Measurements from ENCODE around the gene MARCHF3.
"Not testable (repeated sequence)": the region's sequence is repeated elsewhere in the genome, so short reads cannot be mapped to it uniquely, and the experiment has no call there.

Gene MARCHF3

DNA sequence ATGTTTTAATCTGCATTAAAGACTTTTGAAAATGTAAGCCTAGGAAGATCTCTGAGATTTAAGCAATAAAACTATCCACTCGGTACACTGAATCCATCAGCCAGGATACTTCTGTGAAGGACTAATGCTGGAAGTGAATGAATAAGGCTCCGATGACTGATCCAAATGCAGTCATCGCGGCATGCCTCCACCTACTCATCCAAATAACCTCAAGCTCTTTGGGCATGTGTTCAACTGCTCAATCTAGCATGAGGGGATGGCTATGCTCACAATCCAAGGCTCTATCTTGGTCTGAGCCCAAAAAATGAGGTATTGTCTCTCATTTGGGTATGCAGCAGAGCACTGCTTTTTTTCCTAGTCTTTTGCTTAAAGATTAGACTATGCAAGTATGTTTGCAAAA lies 19.2 kb downstream of the MARCHF3 start:
- no peak for DNase-seq

DNA sequence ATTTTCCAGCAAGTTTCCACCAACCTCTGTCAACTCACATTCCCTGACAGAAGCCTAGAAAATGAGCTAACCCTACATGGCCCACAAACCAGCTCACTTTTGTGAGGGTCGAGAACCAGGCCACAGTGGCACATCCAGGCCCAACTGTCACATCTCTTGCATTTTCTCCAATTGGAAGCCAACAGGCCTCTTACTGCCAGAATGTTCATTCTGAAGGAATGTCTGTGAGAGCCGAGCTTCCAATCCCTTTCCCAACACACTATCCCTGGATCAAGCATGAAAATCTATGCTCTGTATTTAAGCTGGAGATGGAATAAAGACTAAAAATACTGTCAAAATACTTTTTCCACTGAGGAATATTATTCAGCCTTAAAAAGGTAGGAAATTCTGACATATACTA lies 20.0 kb downstream of the MARCHF3 start:
- no peak for DNase-seq

DNA sequence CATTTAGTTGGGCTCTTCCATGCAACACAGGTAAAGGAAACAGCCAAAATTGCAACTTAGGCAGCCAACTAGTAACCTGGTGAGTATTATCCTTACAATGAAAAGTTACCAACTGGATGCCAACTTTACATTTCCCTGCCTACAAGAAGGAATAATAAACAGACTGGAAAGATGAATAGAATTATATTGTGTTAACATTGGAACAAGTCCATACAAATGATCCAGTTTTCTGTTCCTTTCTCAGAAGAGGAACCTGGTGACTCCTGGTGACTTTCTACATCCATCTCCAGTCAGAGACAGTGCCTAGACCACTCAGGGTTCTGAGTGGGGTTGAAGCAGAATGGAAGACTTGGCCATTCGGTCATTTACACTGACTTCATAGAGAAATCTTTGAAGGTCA lies 20.6 kb downstream of the MARCHF3 start:
- no peak for DNase-seq

DNA sequence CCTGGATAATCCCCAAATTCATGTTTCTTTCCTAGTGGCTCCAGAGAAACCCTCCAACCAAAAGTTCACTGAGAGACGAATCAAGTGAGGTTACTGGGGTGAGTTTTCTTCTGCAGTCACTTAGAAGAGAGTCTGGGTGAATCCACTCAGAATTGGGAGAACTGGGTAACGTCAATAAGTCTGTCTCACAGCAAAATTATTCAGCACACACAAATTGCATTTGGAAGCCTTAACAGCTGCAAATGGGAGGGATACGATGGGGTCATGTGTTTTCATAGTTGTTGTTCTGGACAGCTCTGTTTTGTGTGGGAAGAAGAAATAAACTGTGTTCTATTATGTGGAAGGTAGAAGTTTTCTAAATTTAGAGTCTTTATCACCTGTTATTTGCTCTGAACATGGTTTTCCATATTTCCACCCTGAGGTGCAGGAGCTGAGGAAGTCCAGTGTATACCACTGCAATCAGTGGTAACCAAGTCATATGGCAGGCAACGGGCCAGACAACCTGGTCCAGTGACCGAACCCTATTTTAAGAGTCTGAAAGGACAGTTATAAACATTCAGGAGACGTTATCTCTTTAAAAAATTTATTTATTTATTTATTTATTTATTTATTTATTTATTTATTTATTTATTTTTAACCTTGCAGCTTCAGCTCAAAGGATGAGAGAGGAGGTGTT lies 21.9 kb downstream of the MARCHF3 start:
- no peak for DNase-seq

DNA sequence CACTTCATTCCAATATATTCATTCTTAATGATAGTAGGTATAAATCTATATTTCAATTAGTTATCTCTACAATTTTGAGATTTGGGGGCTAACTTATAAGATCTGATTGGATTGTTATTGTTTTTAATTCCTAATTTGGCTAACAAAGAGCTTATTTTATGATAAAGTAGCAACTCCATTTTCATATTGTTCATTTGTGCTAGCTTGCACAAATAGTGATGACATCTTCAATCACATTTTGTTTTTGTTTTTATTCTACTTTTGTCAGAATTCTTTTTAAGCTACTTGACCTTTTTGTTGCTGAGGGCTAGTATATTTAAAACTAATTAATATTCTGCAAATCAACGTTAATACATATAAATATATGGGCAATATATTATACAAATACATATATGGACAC lies 22.8 kb downstream of the MARCHF3 start:
- DNase-seq: no peak

DNA sequence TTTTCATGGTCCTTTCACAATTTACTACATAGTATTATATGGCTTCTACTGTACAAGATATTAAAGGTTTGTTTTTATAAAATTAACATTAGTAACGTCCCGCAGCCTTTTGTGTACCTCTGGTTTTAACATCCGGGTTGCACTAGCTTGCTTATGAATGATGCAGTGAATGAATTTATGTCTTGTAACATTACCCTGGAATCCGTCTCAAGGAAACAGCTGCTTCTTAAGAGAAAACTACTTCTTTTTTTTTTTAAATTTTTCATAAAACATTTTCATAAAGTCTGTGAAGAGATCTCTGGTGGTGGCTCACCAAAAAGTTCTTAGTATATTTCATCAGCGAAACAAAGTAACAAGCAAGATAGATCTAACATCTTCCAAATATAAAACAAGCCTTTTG lies 23.6 kb downstream of the MARCHF3 start:
- no peak for DNase-seq

DNA sequence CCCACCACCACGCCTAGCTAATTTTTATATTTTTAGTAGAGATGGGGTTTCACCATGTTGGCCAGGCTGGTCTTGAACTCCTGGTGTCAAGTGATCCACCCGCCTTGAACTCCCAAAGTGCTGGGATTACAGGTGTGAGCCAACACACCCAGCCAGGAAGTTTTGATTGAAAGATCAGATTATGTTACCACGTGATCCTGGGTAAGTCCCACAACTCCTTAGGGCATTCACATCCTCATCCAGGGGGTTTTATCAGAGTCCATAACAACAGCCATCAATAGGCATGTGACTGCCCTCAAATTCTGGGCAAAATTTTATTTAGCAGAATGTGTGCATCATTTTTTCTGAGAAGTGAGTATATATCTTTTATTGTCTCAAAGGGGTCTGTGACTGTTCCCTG lies 25.1 kb downstream of the MARCHF3 start:
- DNase-seq: not testable (repeated sequence)

DNA sequence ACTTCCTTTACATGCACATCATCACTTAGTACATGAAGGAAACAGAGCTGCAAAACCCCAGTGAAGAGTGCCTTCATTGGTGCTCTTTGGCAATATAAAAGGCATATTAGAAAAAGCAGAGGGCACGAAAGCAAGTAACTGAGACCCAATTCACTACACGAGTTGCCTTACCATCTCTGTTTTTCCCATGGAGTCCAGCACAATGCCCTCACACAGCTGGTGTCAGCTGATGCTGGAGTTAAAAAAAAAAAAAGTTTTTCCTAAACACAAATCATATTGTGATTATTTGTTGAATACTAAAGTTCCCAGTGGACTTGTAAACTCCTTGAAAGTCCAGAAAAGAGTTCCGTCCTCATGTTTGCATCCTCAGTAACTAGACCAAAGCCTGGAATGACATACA lies 25.6 kb downstream of the MARCHF3 start:
- no peak for DNase-seq

DNA sequence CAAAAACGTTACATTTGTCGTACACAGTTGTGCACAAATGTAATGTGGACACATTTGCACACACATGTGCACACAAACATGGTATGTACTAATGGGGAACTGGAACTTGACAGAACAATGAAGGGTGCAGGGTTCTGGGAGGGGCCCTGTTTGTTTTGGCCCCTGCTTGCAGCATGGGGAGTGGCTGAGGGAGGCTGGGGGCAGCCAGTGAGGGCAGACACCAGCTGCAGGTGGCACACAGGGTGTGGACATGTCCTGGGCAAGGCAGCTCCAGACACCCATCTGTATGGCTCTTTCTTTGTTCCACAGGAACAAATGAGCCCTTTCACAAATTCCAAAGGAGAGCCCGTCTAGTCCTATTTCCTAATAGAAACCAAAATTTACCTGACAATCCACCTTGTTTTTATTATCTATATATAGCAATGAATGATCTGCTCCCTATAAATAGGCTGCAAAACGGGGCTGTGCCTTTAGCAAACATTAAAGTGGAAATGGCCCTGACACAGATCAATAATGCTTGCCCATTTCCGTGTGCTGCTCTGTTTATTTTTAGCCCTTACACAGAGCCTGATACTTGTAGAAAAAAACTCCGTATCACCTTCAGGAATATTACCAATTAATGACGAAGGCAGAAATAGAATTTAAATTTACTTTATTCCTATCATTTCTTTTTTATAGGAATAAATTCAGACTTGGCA lies 26.4 kb downstream of the MARCHF3 start:
- no peak for DNase-seq

DNA sequence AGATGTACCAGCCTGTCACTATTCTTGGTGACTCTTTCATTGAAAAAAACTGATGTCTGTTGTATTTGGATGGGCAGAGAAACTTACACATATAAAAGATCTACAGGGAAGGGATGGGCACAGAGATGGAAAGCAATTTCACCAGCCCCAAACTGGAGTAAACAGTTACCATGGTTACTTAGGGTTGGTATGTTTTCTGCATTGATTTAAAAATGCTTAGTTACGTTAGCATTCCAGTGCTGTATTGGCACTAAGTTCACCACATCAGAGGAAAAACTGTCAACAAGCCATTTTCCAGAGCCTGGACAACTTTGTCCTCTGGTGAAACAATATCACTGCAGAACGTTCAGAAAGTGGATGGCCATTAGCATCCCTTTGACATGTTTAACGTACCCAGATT lies 28.0 kb downstream of the MARCHF3 start:
- no peak for DNase-seq

DNA sequence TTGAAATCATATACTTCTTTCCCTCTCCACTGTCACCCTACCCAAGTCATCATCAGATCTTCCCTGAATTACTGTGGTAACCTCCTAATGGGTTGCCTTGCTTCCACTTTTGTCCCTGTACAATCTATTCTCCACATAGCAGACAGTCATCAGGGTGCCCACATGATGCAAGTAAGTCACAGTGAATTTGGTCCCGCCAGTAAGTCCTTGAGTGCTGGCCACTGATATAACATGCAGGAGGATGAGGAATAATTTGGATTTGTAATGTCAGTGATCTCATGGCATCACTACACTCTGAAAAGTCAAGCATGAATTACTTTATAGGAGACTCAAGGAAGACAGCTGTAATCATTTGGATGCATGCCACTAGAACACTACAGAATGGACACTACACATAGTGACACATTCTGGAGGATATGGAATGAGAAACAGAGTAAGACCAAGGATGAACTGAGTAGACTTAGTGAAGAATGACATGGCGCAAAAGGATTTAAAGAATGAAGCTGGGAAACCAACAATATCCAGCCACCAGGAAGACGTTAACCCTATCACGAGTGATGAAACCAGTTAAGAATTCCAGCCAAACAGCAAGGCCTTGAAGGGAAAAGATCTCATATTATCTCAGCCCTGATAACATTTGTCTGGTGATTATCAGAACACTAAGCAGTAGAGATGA lies 28.6 kb downstream of the MARCHF3 start:
- DNase-seq: no peak

DNA sequence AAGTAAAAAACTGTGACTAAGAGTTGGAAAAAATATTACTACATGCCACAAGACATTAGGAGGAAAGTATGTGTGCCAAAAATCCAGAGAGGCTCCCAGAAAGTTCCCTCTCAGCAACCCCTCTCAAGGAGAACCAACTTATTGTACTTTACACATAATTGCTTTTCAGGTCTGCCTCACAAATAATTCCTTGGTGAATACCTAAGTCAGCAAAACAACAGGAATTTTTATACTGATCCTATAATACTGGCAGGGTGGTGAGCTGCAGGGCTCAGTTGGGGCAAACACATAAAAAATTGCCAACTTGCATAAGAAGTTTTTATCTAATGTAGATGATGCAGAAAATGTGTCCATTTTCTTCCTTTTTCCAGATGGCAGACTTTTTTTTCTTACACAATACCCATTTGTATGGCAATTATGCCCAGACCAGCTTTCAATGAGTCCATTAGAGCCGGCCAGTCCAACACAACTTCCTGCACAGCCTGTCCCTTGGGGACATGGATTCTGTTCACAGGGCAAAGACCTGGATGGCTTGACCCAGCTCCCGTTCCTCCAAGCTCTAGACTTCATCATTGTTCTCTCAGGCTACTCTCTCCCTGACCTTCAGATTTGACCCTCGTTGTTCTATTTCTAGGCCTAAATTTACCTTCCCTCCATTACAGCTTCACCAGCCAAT lies 31.3 kb downstream of the MARCHF3 start:
- DNase-seq: no peak

DNA sequence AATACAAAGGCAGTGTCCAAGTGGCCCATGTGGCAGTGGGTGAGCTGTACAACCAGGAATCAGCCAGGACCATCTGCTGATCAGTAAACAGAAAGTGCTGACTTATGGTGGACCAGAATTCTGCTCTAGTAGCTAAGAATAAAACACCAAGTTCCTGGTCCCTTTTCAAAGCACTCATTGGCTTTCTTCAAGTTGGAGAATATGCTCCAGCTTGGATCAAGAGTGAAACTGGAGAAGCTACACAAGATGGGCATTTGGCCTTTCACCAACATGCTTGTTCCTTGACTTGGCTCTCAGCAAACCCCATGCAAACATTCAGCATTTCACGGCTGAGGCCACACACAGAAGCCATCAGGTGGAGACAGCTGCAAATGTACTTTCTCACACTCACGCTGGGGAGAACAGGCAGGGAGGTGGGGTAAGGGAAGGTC lies 32.1 kb downstream of the MARCHF3 start:
- no peak for DNase-seq

DNA sequence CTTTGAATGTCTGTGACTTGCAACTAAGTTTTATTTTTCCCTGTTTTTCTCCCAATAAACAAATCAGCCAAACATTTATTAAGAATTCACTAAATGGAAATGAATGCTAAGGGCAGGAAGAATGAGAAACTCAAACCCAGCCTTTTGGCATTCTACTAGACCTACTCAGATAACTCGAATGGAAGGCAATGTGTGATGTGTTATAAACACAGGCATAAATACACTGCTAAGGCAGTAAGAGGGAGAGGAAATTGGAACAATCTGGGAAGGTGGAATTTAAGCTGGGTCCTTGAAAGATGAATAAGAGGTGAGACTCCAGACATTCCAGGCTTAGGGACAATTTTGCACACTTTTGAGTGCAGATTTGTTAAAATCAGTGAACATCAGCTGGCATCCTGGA lies 34.7 kb downstream of the MARCHF3 start:
- no peak for DNase-seq

DNA sequence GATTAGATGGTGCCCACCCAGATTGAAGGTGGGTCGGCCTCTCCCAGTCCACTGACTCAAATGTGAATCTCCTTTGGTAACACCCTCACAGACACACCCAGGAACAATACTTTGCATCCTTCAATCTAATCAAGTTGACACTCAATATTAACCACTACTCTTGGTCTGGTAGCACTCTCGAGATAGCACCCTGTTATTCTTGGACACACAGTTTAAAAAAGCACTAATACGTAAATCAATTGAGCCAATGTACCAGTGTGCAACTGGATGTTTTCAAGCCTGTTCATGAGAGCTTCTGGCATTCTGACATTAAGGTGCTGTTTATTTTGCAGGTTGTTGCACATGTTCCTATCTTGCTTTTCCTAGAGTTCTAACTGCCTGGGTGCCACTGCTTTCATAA lies 35.3 kb downstream of the MARCHF3 start:
- no peak for DNase-seq

DNA sequence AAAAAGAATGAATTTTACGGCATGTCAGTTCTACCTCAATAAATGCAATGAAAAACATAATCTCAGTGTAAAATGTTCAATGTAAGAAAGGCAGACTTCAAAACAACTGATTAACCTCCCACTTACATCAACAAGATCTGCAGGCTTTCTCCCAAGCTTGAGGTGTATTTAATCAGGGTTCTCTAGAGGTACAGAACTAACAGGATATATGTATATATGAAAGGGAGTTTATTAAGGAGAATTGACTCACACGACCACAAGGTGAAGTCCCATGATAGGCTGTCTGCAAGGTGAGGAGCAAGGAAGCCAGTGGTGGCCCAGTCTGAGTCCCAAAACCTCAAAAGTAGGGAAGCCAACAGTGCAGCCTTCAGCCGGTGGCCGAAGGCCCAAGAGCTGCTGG lies 35.9 kb downstream of the MARCHF3 start:
- no peak for DNase-seq

DNA sequence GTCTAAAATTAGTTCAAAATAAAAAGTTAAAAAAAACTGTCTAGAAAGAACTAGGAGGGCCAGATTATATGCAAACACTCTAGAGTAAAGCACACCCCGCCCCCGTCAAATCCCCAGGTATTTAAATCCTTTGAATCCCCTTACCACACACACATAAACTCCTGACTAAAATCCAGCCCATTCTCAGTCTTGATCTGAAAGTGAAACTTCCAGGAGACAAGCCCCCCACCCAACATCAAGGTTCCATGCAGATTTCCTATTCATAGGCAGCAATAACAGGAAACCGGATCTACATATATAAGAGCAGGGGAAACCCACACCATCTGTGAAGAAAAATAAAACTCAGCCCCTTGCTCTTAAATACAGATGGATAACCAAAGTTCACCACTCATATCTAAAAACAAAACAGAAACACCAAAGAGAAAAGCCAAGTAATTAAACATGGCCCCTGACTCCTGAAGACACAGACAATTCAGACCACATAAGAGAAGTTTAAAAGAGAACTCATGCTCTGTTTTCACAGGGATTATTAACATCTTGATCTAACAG lies 42.3 kb downstream of the MARCHF3 start:
- no peak for DNase-seq

DNA sequence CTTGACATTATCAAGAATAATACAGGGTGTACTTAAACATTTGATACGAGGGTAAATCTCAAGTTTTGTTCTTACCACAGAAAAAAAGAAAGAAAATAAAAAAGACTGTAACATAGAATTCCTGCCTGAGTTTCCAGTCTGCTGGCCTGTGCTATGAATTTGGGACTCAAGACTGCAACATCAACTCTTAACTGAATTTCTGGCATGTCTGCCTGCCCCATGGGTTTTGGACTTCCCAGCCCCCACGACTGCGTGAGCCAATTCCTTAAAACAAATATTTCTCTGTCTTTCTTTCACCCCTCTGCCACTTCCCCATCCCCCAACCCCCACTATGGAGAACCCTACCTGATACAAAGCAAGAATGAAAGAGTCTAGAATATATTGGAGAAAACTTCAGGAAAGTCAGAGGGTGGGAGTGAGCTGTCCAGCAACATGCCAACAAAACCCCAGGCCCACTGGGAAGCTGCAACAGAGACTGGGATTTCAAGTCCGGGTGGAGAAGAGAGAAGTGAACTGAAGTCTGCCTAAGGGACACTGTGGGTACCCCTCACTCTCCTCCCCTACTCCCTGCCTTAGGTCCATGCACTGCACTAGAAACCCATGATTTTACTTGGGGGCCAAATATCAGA lies 43.0 kb downstream of the MARCHF3 start:
- no peak for DNase-seq

DNA sequence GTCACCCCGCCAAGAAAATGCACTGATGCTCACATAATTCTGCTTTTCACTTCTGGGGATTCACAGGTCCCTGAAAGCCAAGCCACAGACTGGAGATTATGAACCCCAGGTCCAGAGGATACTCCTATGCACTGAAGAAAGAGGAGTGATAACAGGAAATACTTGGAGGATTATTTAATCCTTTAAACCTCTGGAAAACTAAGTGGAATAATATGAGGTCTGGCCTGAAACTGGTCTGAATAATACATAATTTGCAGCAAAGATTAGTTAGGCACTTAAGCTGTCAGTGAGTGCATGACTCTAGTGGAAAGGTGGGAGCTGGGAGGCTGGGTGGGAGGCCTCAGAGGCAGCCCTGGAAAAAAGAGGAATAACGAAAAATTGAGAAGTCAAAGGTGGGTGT lies 45.7 kb downstream of the MARCHF3 start:
- no peak for DNase-seq

DNA sequence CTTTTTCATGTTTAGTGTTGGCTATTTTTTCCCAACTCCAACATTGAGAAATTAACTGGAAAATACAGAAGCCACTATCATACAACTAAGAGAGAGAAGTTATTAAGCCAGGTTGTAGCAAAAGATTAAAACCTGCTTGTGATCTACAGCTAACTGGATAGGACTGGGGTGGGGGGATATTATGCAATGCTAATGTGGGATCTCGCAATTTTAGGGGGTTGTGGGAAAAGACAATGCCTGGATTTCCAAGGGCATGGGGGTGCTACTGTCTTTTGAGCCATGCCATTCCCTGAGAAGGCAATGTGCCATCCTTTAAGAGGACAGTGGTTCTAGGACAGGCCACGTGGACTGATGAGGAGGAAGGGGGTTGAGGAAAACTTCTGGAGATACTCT lies 46.5 kb downstream of the MARCHF3 start:
- no peak for DNase-seq

DNA sequence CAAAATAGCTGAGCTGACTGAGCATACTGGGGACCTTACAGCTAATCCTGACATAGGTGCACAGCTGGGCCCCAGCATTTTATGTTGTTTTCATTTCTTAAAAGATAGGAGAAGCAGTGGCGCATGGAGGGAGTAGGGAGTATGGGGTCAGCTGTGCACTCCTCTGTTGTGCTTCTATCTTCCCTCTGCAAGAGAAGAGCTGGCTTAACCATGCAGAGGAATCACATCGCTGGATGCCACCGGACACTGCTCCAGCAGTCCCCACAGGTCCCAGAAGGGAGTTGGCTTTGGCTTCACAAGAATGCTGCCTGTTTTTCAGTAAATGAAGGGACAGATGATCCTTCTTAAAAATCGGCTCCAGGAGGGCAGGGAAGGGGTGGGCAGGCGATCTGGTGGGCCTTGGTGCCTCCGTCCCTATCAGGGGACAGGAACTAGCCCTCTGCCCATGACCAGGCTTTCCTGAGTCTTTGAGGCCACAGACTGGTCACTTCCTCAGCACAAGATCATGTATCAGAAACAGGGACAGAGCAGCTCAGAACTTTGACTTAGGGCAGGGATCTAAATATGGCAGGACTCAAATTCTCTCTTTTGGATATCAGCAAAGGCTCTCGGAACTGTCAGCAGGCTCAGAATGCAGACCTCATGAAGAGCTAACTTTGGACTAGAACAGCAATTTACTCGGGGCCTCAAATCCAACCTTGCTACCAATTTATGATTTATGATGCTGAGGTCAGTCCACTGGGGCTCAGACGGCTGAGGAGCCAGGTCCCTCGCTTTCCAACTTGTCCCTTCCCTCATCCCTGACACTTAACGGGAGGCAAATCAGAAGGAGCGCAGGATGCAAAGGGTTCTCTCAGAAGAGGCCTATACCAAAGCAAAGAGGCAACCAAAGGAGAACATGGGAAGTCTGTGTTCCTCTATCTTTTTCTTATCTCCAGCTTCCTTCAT lies 47.2 kb downstream of the MARCHF3 start:
- DNase-seq: no peak

DNA sequence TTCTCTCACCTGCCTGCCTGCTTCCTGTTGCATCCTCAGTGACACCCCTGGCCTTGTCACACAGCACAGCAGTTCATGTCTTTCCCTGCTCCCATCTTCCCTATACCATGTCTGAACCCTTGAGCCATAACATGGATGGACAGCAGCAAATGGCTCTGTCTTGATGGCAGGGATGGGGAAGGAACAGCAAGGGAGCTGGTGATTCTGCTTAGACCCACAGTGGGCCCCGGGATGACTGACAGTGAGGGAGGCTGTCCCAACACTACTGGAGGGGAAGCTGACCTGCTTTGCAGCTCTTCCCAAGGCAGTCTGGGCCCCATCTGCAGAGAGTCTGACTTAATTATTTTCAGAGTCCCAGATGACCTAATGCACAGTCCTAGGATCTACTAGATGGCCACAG lies 48.2 kb downstream of the MARCHF3 start:
- DNase-seq: no peak

Measured in NCI-H2227 treated with DMSO at 0.1 percent for 48 hours (cell line).